Uterus (tissue), 4 donors: ENCODE measurements around the gene EFNA3. TPM values are rescaled to one million over a fixed set of nuclear protein-coding genes. Genes with fewer than 3 reads are reported as not detected.
A peak's percentile ranks its signal among the peaks of the same experiment; 100 is the strongest.

Experiments used
- DNase-seq, 2 donors: peaks; one replicate each; pipeline ENCODE4 v3.0.0-alpha.2; 2019 to 2020
- H3K27ac ChIP-seq, 2 donors: fragments of 200-600 bp; sonication (generic); 1 replicate in 1 of 2; 2 replicates in 1 of 2; pipeline ENCODE4 v1.5.1; 2016 to 2018
- H3K27me3 ChIP-seq, 2 donors: fragments of 200-600 bp; sonication (generic); one replicate each; pipeline ENCODE4 v1.5.1; 2018 to 2019; ENCODE audit warnings: control low read depth in 1 of 2
- H3K36me3 ChIP-seq, 2 donors: fragments of 200-600 bp; sonication (generic); one replicate each; pipeline ENCODE4 v1.5.1; 2019; ENCODE audit warnings: control low read depth in 1 of 2
- H3K4me1 ChIP-seq, 2 donors: fragments of 200-600 bp; sonication (generic); one replicate each; pipeline ENCODE4 v1.5.1; 2018 to 2019; ENCODE audit warnings: control low read depth in 1 of 2
- H3K4me3 ChIP-seq, 2 donors: fragments of 200-600 bp; sonication (generic); 1 replicate in 1 of 2; 2 replicates in 1 of 2; pipeline ENCODE4 v1.5.1; 2018 to 2019; ENCODE audit warnings: mild to moderate bottlenecking in 1 of 2
- H3K9me3 ChIP-seq, 2 donors: fragments of 200-600 bp; sonication (generic); one replicate each; pipeline ENCODE4 v1.5.1; 2019; ENCODE audit warnings: control low read depth in 1 of 2
- POLR2A ChIP-seq, 2 donors: fragments of 450-650 bp; IDR thresholded peaks; one replicate each; pipeline ENCODE4 v1.6.1; 2016; ENCODE audit warnings: antibody characterized with exemption in 2 of 2, mild to moderate bottlenecking in 1 of 2, moderate library complexity in 1 of 2
- intact Hi-C: fragments of 100-400 bp; cut with DNase I; formaldehyde crosslinking; loops from one replicate; pipeline ENCODE4 v1.15.1; 2023; ENCODE audit warnings: low total_unique reads
- total RNA-seq, 4 donors: library from RNA; depleted of rRNA in 3 of 4; stranded (reverse); fragments of >200 nt in 3 of 4; gene quantifications; one replicate each; pipeline versions ENCODE4 v1.1.0 to v1.2.4, GENCODE V29; 2014 to 2023
- TF ChIP-seq, protein P1 (sequence below), 4 experiments: fragments of 200-600 bp in 2 of 4; fragments of 450-650 bp in 2 of 4; sonication (generic) in 2 of 4; IDR thresholded peaks; one replicate each; pipeline ENCODE4 v1.5.1; 2016 to 2019; ENCODE audit warnings: antibody characterized with exemption in 4 of 4, mild to moderate bottlenecking in 2 of 4, moderate library complexity in 1 of 4
- donor health status: DM: yes; HTN: yes; CAD: no.

The EFNA3 gene
- total RNA-seq, 4 donors from 2014 or later = 3.2 to 7.6 (median 3.3) TPM; not detected in 1

DNA sequence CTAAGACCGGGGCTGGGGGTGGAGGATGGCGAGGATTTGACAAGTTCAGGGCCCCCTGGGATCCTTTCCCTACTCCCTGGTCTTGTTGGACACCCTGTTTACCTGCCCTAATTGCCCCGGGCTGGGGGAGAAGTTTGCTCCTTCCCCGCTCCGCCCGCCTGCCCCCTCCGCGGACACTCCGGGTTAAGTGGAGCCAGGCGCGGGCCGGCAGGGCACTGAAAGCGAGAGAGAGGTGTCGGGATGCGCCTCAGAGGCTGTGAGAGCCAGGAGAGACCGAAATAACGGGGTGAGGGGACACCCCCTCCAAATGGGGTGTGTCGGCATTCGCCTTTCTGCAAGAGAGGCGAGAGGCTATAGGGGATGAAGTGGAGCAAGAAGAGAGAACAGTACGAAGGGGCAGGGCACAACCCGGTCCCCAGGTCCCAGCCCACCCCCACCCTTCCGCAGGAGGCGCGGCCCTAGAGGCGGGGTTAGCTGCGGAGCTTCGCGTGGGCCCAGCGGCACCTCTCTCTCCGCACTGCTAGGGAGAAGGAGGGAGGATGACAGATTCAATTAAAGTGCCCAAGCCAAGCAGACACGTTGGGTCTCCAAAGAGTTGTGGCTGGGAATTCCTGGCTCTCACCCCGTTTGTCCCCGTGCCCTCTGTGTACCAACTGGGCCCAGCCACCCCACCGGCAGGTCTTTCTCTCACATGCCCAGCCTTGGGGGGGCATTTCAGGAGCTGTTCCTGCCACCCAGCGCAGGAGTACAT is 3.8 kb downstream of the EFNA3 start:
- TF ChIP-seq, protein P1, sequence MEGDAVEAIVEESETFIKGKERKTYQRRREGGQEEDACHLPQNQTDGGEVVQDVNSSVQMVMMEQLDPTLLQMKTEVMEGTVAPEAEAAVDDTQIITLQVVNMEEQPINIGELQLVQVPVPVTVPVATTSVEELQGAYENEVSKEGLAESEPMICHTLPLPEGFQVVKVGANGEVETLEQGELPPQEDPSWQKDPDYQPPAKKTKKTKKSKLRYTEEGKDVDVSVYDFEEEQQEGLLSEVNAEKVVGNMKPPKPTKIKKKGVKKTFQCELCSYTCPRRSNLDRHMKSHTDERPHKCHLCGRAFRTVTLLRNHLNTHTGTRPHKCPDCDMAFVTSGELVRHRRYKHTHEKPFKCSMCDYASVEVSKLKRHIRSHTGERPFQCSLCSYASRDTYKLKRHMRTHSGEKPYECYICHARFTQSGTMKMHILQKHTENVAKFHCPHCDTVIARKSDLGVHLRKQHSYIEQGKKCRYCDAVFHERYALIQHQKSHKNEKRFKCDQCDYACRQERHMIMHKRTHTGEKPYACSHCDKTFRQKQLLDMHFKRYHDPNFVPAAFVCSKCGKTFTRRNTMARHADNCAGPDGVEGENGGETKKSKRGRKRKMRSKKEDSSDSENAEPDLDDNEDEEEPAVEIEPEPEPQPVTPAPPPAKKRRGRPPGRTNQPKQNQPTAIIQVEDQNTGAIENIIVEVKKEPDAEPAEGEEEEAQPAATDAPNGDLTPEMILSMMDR (IDR thresholded peaks at IDR 0.05) = no peak
- TF ChIP-seq POLR2A (IDR thresholded peaks at IDR 0.05) = no peak
- Histone ChIP-seq H3K27me3 (peaks cover 42 to 43% of the 10 kb centered on the region in 2 donors), H3K4me1 (peaks cover 10 to 49% of the 10 kb centered on the region in 2 donors), H3K9me3 (no peaks in the 10 kb centered on the region), H3K36me3 (no peaks in the 10 kb centered on the region), H3K27ac (no peak overlapping the region), H3K4me3 (no peak overlapping the region)
- no peak for DNase-seq
- intact Hi-C loops = no loop called here

DNA sequence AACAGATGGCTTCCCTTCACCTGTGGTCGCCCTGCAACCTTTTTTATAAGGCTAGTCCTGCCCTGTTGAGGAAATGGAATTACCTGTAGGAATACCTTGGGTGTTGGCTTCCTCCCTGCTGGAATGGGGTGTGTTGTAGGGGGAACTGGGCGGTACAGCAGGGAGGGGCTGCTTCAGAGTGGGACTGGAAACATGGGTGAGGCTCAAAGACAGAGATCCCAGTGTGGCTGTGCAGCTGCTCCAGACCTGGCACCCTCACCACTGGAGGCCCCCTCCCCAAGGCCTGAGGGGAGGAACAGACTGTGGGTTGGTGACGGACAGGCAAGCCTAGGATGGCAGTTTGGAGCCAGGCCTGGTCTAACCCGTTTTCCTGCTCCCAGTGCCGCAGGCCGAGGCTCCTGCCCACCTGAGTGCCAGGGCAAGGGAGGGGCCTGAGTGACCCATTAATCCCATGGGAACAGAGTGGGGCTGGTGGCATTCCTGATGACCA is 4.5 kb downstream of the EFNA3 start:
- H3K4me3 ChIP-seq = no peak overlapping the region
- H3K27me3 ChIP-seq = peaks cover 42 to 43% of the 10 kb centered on the region in 2 donors
- intact Hi-C loops = no loop called here
- DNase-seq = no peak
- TF ChIP-seq POLR2A (IDR thresholded peaks at IDR 0.05) = no peak
- TF ChIP-seq, protein P1 (IDR thresholded peaks at IDR 0.05) = no peak
- peaks cover 10 to 49% of the 10 kb centered on the region in 2 donors for H3K4me1 ChIP-seq
- no peaks in the 10 kb centered on the region for H3K9me3 ChIP-seq
- H3K36me3 ChIP-seq = no peaks in the 10 kb centered on the region
- no peak overlapping the region for H3K27ac ChIP-seq

DNA sequence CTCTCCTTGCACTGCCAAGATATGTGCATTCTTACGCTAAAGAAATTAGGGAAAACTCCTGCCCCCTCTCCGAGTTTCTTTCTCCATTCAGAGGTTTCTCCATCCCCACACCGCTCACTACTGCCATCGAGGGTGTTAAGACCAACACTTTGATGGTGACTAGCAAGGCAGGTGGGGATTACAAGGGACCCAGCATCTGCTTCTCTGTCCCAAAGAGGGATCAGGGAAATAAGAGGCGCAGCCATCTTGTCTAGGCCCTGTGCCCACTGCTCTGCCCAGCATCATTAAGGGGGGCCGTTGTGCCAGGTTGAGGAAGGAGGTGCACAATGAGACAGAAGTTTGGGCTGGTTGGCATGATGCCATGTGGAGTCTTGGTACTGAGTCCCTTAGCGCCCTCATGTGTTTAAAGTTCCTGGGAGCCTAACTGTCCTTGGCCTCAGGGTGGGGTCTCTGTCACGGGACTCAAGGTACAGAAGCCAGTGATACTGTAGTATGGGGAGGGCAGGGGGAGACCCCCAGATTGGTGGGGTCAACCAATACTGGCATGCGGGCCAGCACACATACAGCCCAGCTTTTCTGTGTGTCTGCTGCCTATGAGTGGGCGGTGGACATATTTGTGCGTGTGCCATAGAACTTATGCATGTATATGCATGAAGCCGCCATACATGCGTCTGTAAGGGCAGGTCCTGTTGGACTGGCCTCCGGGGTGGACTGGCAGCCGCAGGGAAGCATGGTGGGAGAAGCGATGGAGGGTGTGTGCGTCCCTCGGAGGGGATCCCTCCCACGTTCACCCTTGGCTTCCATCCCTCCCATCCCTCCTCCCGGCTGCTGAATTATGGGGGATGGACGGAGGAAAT is 5.5 kb downstream of the EFNA3 start:
- TF ChIP-seq POLR2A (IDR thresholded peaks at IDR 0.05) = no peak
- TF ChIP-seq, protein P1 (IDR thresholded peaks at IDR 0.05) = no peak
- Histone ChIP-seq H3K4me1 (peaks cover 10 to 41% of the 10 kb centered on the region in 2 donors), H3K27me3 (peaks cover 42 to 43% of the 10 kb centered on the region in 2 donors), H3K27ac (peak overlapping the region in 1 of 2 donors; percentile 91), H3K36me3 (no peaks in the 10 kb centered on the region), H3K4me3 (peak overlapping the region in 1 of 2 donors; percentile 74), H3K9me3 (no peaks in the 10 kb centered on the region)
- DNase-seq = peak; percentile 41 to 66
- intact Hi-C loops = no loop called here

DNA sequence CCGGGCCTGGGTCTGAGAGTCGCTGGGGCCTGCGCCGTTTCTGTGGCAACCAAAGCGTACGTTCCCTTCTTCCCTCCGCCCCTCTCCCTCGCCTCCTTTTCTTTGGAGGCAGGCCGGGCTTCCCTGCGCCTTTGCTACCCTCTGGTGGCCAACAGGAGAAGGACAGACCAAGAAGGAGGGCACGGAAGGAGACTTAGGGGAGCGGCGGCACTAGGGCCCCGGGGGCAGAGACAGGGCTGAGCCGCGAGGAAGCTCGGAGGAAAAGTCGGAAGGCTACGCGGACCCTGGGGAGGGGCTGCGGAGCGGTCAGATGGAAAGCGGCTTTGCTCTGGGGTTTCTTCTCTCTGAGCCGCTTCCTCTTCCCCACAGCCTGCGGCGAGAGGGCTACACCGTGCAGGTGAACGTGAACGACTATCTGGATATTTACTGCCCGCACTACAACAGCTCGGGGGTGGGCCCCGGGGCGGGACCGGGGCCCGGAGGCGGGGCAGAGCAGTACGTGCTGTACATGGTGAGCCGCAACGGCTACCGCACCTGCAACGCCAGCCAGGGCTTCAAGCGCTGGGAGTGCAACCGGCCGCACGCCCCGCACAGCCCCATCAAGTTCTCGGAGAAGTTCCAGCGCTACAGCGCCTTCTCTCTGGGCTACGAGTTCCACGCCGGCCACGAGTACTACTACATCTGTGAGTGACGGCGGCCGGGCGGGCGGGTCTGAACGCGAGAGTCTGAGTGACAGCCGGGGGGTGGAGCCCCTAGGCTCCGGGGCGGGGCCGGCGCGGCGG is 6.3 kb downstream of the EFNA3 start:
- Histone ChIP-seq H3K36me3 (no peaks in the 10 kb centered on the region), H3K4me3 (peak overlapping the region; percentile 60 to 74), H3K9me3 (no peaks in the 10 kb centered on the region), H3K27ac (peak overlapping the region; percentile 84 to 91), H3K27me3 (peaks cover 38 to 41% of the 10 kb centered on the region in 2 donors), H3K4me1 (peaks cover 7 to 33% of the 10 kb centered on the region in 2 donors)
- peak; percentile 37 to 46 for TF ChIP-seq POLR2A (IDR thresholded peaks at IDR 0.05)
- TF ChIP-seq, protein P1 (IDR thresholded peaks at IDR 0.05) = peak; percentile 86 to 99 (median 96)
- DNase-seq = peak; percentile 91
- intact Hi-C loops = no loop called here
